ENCODE data around the gene TPP2. TPM values are rescaled to one million over a fixed set of nuclear protein-coding genes. Genes with fewer than 3 reads are reported as not detected.

The TPP2 gene
- total and polyA plus RNA-seq, 9 of the 15 experiments (the other 6 are each of a cell fraction or from before 2014, with no cell fraction given) = 18.8 to 87.7 (median 55.9) TPM

- DNase-seq (ENCODE audit: extremely low read depth in 1 of 4, low spot score in 3 of 4) (no peak), FAIRE-seq (no peak), ATAC-seq (no peak)
- H3K4me3 ChIP-seq = no peak overlapping the region
- H2AFZ ChIP-seq (ENCODE audit: low read depth, low read length) = no peak overlapping the region
- no peaks in the 10 kb centered on the region for H3K9me3 ChIP-seq (replicated peaks; ENCODE audit: control insufficient read depth, insufficient read depth, low read depth, low read length)
- no peak for TF ChIP-seq ZNF707 (CRISPR knock-in tag; conservative IDR thresholded peaks at IDR 0.05)
- TF ChIP-seq HCFC1 (IDR thresholded peaks at IDR 0.05; ENCODE audit: low read depth, low read length) = no peak
- TF ChIP-seq ZNF699 (CRISPR knock-in tag; IDR thresholded peaks at IDR 0.05; ENCODE audit: insufficient replicate concordance) = no peak
- TF ChIP-seq GMEB1 (CRISPR knock-in tag; IDR thresholded peaks at IDR 0.05) = no peak
- TF ChIP-seq SMAD2 (IDR thresholded peaks at IDR 0.05; ENCODE audit: low read depth, low read length) = no peak
- no peak for TF ChIP-seq ZNF347 (CRISPR knock-in tag; IDR thresholded peaks at IDR 0.05; ENCODE audit: low read depth)
- no peak for TF ChIP-seq THRAP3 (IDR thresholded peaks at IDR 0.05; ENCODE audit: borderline replicate concordance)
- no peak for TF ChIP-seq ARID1B (IDR thresholded peaks at IDR 0.05)
- TF ChIP-seq ZNF3 (CRISPR knock-in tag; IDR thresholded peaks at IDR 0.05) = no peak
- no peak for TF ChIP-seq PBX2 (CRISPR knock-in tag; IDR thresholded peaks at IDR 0.05; ENCODE audit: low read depth)
- TF ChIP-seq PBX2 (tag; conservative IDR thresholded peaks at IDR 0.05; ENCODE audit: low read depth) = no peak
- TF ChIP-seq FOXK1 (CRISPR knock-in tag; IDR thresholded peaks at IDR 0.05; ENCODE audit: borderline replicate concordance) = no peak
- TF ChIP-seq FOXJ2 (tag; IDR thresholded peaks at IDR 0.05) = no peak
- TF ChIP-seq PHF8 (IDR thresholded peaks at IDR 0.05; ENCODE audit: borderline replicate concordance, low read length) = no peak
- TF ChIP-seq ZNF830 (CRISPR knock-in tag; IDR thresholded peaks at IDR 0.05) = no peak
- TF ChIP-seq MTA2 (IDR thresholded peaks at IDR 0.05; ENCODE audit: low read depth) = no peak
- TF ChIP-seq HNRNPH1 (optimal IDR thresholded peaks at IDR 0.05; ENCODE audit: low read depth, low read length) = no peak
- no peak for TF ChIP-seq ASH1L (IDR thresholded peaks at IDR 0.05; ENCODE audit: borderline replicate concordance, low read depth, partially characterized antibody)
- no peak for TF ChIP-seq SMAD1 (IDR thresholded peaks at IDR 0.05; ENCODE audit: low read depth, low read length, partially characterized antibody)
- TF ChIP-seq GATA2 (CRISPR knock-in tag; IDR thresholded peaks at IDR 0.05) = no peak
- ChIA-PET POLR2A (interaction anchor here (0.8 kb wide), 1 partner anchor 30 kb away, joined by 3 read pairs; no protein-coding TSS in a partner anchor), CTCF (ENCODE audit: low intra/inter-chr PET ratio) (no interaction called here)
- no peak overlapping the region for H3K4me2 ChIP-seq (ENCODE audit: insufficient read depth, low read length)
- no peak overlapping the region for H3K27ac ChIP-seq (ENCODE audit: extremely low read depth, low read depth, low read length)
- intact Hi-C loops (cut with micrococcal nuclease) (loop anchor here (5.0 kb wide), 1 partner anchor 40 kb away; no protein-coding TSS in a partner anchor), in situ Hi-C loops (cut with MboI) (no loop called here)
- no peaks in the 10 kb centered on the region for H3K79me2 ChIP-seq (ENCODE audit: control insufficient read depth, insufficient read depth, low read length)
- no peaks in the 10 kb centered on the region for H3K27me3 ChIP-seq (ENCODE audit: control insufficient read depth in 2 of 2, insufficient read depth in 2 of 2, low read length in 2 of 2)
- no peaks in the 10 kb centered on the region for H3K9me1 ChIP-seq (ENCODE audit: control insufficient read depth, insufficient read depth, low read length)
- H3K9ac ChIP-seq (ENCODE audit: insufficient read depth in 1 of 2, low read depth in 2 of 2, low read length in 2 of 2) = no peak overlapping the region
- 92% methylated on average over 4 of the region's 5 CpGs for WGBS (ENCODE audit: insufficient coverage, low coverage, missing lambda C conversion rate)
- no TSS peak for BruUV-seq (replicated peaks)
- peaks cover 90% of the 10 kb centered on the region for H3K36me3 ChIP-seq (ENCODE audit: control insufficient read depth, insufficient read depth, low read length)
- no peaks in the 10 kb centered on the region for H3K4me1 ChIP-seq (replicated peaks in 1 of 2; ENCODE audit: control insufficient read depth in 2 of 2, insufficient read depth in 2 of 2, low read length in 2 of 2)
- H4K20me1 ChIP-seq (replicated peaks; ENCODE audit: control insufficient read depth, insufficient read depth, low read length) = no peaks in the 10 kb centered on the region; the same call in 1 of the 2 replicates
Observed at GRCh38 chr13:102651892-102652291, 55.1 kb downstream of the TPP2 start.

Data from K562 (cell line).